MM.1S (cell line): ENCODE data around the gene CLDN20.

Experiments used
- EZH2 ChIP-seq: fragments of 300-600 bp; sonication (generic); optimal IDR thresholded peaks from 2 replicates; pipeline ENCODE3; 2017; ENCODE audit warnings: low read depth, mild to moderate bottlenecking, antibody characterized with exemption, low read length, mixed read lengths
- TF ChIP-seq, protein P1 (sequence below): fragments of 300-600 bp; sonication (generic); IDR thresholded peaks from 2 replicates; pipeline ENCODE4 v1.5.1; 2016; ENCODE audit warnings: antibody characterized with exemption, low read length, mixed read lengths

- TF ChIP-seq, protein P1, sequence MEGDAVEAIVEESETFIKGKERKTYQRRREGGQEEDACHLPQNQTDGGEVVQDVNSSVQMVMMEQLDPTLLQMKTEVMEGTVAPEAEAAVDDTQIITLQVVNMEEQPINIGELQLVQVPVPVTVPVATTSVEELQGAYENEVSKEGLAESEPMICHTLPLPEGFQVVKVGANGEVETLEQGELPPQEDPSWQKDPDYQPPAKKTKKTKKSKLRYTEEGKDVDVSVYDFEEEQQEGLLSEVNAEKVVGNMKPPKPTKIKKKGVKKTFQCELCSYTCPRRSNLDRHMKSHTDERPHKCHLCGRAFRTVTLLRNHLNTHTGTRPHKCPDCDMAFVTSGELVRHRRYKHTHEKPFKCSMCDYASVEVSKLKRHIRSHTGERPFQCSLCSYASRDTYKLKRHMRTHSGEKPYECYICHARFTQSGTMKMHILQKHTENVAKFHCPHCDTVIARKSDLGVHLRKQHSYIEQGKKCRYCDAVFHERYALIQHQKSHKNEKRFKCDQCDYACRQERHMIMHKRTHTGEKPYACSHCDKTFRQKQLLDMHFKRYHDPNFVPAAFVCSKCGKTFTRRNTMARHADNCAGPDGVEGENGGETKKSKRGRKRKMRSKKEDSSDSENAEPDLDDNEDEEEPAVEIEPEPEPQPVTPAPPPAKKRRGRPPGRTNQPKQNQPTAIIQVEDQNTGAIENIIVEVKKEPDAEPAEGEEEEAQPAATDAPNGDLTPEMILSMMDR: no peak
- TF ChIP-seq EZH2: no peak
Observed at GRCh38 chr6:155247618-155248007, 16.2 kb upstream of the CLDN20 start.
